ENCODE measurements around the gene CIC.

Gene CIC

DNA sequence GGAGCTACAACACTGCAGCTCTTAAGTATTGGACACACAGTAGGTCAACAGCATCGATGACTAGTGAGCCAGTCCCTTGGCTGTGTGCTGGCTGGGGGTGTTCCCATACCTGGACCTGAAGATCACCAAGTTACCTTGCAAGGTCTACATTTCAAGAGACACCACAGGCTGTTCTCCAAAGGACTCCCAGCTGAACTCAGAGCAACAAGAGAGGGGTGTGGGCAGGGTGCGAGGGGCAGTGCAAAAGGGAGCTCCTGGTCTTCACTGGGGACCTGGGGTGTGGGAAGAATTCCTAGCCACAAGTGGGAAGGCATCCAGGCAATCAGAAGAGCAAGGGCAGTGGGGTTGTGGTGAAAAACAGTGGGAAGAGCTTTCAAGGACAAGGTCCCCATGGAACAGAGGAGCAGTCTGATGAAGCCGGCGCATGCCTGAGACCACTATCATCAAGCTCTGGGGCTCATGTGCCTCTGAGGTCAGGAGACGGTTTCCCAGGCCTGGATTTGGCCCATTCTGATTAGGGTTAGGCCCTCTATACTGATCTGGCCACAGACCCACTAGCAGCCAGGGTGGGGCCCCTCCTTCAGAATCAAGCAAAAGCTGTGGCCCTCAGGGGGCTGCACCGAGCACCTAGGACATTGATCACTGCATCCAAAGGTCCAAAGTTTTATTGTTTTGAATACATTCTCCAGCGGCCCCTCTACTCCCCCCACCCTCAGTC, 22.0 kb upstream of the CIC start:
- in situ Hi-C loops (cut with HindIII; ENCODE audit: low sequenced_read_pairs), result no loop called here
- no peak for DNase-seq (ENCODE audit: low read depth, low spot score)
- TF ChIP-seq, protein P1, sequence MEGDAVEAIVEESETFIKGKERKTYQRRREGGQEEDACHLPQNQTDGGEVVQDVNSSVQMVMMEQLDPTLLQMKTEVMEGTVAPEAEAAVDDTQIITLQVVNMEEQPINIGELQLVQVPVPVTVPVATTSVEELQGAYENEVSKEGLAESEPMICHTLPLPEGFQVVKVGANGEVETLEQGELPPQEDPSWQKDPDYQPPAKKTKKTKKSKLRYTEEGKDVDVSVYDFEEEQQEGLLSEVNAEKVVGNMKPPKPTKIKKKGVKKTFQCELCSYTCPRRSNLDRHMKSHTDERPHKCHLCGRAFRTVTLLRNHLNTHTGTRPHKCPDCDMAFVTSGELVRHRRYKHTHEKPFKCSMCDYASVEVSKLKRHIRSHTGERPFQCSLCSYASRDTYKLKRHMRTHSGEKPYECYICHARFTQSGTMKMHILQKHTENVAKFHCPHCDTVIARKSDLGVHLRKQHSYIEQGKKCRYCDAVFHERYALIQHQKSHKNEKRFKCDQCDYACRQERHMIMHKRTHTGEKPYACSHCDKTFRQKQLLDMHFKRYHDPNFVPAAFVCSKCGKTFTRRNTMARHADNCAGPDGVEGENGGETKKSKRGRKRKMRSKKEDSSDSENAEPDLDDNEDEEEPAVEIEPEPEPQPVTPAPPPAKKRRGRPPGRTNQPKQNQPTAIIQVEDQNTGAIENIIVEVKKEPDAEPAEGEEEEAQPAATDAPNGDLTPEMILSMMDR (IDR thresholded peaks at IDR 0.05; ENCODE audit: low read depth, low read length), result no peak
- no peak overlapping the region for H3K4me3 ChIP-seq (ENCODE audit: low read depth, low read length)

DNA sequence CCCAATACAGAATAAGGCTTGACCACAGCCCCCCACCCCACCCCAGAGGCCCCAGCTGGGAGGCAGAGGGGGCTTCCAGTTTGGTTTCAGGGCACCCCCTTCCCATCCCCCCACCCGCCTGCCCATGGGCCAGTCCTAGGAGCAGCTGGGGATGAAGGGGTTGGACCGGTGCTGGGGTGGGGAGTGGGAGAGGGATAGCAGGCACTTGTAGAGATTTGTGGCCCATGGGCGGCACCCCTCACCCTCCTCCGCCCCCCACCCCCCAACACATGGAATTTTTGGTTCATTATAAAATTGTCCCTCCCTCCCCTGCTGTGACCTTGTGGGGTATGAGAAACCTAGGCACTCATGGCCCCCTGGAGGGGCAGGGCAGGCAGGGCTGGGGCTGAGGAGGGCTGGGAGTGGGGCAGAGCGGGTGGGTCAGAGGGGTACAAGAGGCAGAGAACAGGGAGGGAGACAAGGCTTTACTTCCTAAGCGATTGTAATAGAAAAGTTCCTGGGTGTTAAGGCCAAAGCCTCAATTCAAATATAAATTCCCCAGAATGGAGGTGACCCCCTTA, 21.3 kb upstream of the CIC start:
- TF ChIP-seq, protein P1 (IDR thresholded peaks at IDR 0.05; ENCODE audit: low read depth, low read length), result no peak
- H3K4me3 ChIP-seq (ENCODE audit: low read depth, low read length), result no peak overlapping the region
- in situ Hi-C loops (cut with HindIII; ENCODE audit: low sequenced_read_pairs), result no loop called here
- no peak for DNase-seq (ENCODE audit: low read depth, low spot score)

DNA sequence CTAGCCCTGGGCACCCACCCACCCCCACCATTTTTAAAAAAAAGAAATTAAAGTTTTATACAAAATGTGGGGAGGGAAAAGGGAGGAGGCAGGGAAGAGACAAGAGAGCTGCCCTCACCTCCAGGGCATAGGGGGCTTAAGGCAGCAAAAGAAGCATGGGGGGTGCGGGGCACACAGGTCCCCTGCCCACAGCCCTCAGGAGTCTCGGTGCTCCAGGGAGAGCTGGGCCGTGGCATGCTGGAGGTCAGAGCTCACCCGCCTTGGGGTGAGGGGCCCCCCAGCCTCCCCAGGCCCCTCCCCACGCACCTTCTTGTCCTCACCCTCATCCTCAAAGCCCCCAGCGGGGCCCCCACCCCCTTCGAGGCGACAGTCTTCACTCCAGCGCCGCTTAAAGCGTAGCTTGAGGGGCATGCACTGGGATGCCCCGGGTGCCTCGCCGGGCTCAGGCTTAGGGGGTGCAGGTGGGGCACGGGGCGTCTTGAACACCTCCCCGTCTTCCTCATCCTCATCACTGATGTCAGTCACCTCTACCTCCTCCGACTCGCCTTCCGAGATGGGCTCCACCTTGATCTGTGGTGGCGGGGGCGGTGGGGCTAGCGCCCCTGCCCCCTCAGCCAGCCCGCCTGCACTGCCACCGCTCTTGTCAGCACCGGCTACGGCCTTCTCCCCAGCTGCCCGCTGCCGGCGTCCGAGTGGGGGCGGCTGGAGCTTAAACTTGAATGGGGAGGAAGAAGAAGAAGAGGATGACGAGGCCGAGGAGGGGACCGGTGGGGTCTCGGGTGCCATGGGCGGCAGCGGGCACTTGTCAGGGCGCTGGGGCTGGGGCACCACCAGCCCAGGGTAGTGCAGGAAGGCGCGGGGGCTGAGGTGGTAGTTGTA, 20.5 kb upstream of the CIC start:
- in situ Hi-C loops (cut with HindIII; ENCODE audit: low sequenced_read_pairs), result no loop called here
- H3K4me3 ChIP-seq (ENCODE audit: low read depth, low read length), result no peak overlapping the region
- TF ChIP-seq, protein P1 (IDR thresholded peaks at IDR 0.05; ENCODE audit: low read depth, low read length), result no peak
- no peak for DNase-seq (ENCODE audit: low read depth, low spot score)

DNA sequence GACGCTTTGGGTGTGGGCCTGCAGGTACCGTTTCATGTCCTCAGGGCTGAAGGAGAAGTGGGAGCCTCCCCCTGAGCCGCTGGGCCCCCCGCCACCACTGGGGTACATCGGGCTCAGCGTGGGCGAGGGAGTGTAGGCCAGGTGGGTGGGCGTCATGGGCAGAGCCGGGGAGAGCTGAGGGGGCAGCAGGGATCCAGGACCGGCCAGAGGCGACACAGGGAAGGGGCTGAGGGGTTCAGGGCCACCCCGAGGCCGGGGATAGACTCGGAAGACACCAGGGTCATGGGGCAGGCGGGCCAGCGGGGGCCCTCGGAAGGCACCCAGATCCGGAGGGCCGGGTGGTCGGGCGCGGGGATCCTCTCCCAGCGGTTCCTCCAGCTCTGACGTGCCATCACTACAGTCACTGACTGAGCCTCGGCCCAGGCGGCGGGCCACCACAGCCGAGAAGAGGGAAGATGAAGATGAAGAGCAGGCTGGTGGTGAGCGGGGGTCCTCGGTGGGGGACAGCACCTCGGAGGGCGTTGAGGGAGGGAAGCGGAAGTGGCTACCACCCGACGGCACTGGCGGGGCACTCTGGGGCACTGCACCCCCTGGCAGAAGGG, 19.8 kb upstream of the CIC start:
- no peak overlapping the region for H3K4me3 ChIP-seq (ENCODE audit: low read depth, low read length)
- in situ Hi-C loops (cut with HindIII; ENCODE audit: low sequenced_read_pairs), result no loop called here
- TF ChIP-seq, protein P1 (IDR thresholded peaks at IDR 0.05; ENCODE audit: low read depth, low read length), result no peak
- no peak for DNase-seq (ENCODE audit: low read depth, low spot score)

DNA sequence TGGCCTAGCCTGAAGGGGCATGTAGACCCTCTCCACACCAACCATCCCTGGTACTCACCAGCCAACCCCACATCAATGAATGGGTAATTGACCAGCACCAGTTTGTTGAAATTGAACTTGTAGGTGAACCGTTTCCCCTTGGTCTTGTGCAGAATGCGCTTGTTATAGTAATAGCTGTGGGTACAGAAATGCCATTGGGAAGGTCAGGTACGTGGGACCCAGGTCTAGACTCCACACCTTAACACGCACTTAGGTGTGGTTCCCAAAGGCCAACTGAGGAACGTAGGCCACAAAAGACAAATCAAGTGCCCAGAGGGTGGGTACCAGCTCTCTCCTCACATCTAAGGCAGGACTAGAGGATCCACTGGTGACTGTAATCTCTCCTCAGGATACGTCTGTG, 19.3 kb upstream of the CIC start:
- in situ Hi-C loops (cut with HindIII; ENCODE audit: low sequenced_read_pairs), result no loop called here
- no peak for DNase-seq (ENCODE audit: low read depth, low spot score)
- H3K4me3 ChIP-seq (ENCODE audit: low read depth, low read length), result no peak overlapping the region
- TF ChIP-seq, protein P1 (IDR thresholded peaks at IDR 0.05; ENCODE audit: low read depth, low read length), result no peak

DNA sequence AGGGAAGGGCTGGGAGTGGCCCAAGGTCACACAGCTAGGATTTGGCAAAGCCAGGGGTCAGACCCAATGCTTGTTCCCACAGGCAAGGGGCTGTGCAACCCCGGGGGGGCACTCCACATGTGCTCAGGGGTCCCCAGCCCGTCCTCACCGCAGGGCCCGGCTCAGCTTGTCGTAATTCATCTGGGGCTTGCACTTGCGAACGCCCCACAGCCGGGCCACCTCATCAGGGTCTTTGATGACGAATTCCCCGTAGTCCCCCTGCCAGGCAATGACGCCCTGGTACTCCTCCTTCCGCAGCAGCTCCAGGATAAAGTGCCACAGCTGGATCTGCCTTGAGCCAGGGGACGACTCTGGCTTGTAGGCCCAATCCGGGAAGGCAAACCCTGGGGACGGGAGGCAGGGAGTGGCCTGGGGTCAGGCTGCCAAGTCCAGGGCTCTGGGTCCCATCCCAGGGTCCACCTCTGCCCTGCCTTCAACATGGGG, 18.8 kb upstream of the CIC start:
- H3K4me3 ChIP-seq (ENCODE audit: low read depth, low read length), result no peak overlapping the region
- no peak for DNase-seq (ENCODE audit: low read depth, low spot score)
- in situ Hi-C loops (cut with HindIII; ENCODE audit: low sequenced_read_pairs), result no loop called here
- TF ChIP-seq, protein P1 (IDR thresholded peaks at IDR 0.05; ENCODE audit: low read depth, low read length), result no peak
